SW480 (cell line): ENCODE data around the gene ADAMTSL2.
A peak's percentile ranks its signal among the peaks of the same experiment; 100 is the strongest.

ENCODE experiments used
- DNase-seq: peaks from one replicate; pipeline ENCODE4 v3.0.0-alpha.2; 2016; ENCODE audit warnings: low spot score

ADAMTSL2 gene

GRCh38 chr9:133518200-133518599, 16.3 kb upstream of the ADAMTSL2 start:
- no peak for DNase-seq

GRCh38 chr9:133518706-133519449, 15.6 kb upstream of the ADAMTSL2 start:
- no peak for DNase-seq

- no peak for DNase-seq
These were observed 14.8 kb upstream of the ADAMTSL2 start for GRCh38 chr9:133519693-133520092.

GRCh38 chr9:133520121-133520835, 14.2 kb upstream of the ADAMTSL2 start:
- no peak for DNase-seq

GRCh38 chr9:133521122-133522072, 13.1 kb upstream of the ADAMTSL2 start:
- DNase-seq: no peak

GRCh38 chr9:133522073-133522910, 12.2 kb upstream of the ADAMTSL2 start:
- DNase-seq: peak; percentile 57

- no peak for DNase-seq
These were observed 11.4 kb upstream of the ADAMTSL2 start for GRCh38 chr9:133523106-133523505.

- DNase-seq: no peak
These were observed 10.4 kb upstream of the ADAMTSL2 start for GRCh38 chr9:133524146-133524545.

- DNase-seq: no peak
These were observed 9.8 kb upstream of the ADAMTSL2 start, which contains the start of gene MYMK for GRCh38 chr9:133524679-133525228. TSS of gene MYMK (minus strand) at chr9:133524959. CDS start at chr9:133524844, 115 bp downstream.

GRCh38 chr9:133525677-133526076, 8.8 kb upstream of the ADAMTSL2 start:
- DNase-seq: no peak

GRCh38 chr9:133526721-133527321, 7.7 kb upstream of the ADAMTSL2 start:
- DNase-seq: no peak

- DNase-seq: no peak
These were observed 7.0 kb upstream of the ADAMTSL2 start for GRCh38 chr9:133527444-133527920.

GRCh38 chr9:133528001-133528875, 6.3 kb upstream of the ADAMTSL2 start:
- peak; percentile 33 for DNase-seq

- DNase-seq: no peak
These were observed 5.6 kb upstream of the ADAMTSL2 start for GRCh38 chr9:133528876-133529241.

GRCh38 chr9:133529457-133529856, 5.0 kb upstream of the ADAMTSL2 start:
- DNase-seq: peak; percentile 36

- DNase-seq: no peak
These were observed 4.6 kb upstream of the ADAMTSL2 start for GRCh38 chr9:133529874-133530273.

- DNase-seq: no peak
These were observed 3.2 kb upstream of the ADAMTSL2 start for GRCh38 chr9:133531293-133531692.

- peak; percentile 77 for DNase-seq
These were observed 1.4 kb upstream of the ADAMTSL2 start for GRCh38 chr9:133532937-133533668.

GRCh38 chr9:133533857-133534256, 647 bp upstream of the ADAMTSL2 start:
- DNase-seq: no peak
